Karpas-422 (cell line): ENCODE measurements around the gene KRT82. TPM values are rescaled to one million over a fixed set of nuclear protein-coding genes. Genes with fewer than 3 reads are reported as not detected.
A peak's percentile ranks its signal among the peaks of the same experiment; 100 is the strongest.

Source experiments
- DNase-seq: peaks from one replicate; pipeline ENCODE4 v3.0.0-alpha.2; 2015
- H2AFZ ChIP-seq: fragments of 200-600 bp; sonication (generic); 2 replicates; pipeline ENCODE4 v1.6.1; 2014; ENCODE audit warnings: antibody characterized with exemption, low read length, mixed read lengths
- H3K27ac ChIP-seq: fragments of 200-600 bp; sonication (generic); 2 replicates; pipeline ENCODE4 v1.5.1; 2014; ENCODE audit warnings: mild to moderate bottlenecking, low read length, moderate library complexity
- H3K27me3 ChIP-seq: fragments of 200-600 bp; sonication (generic); 2 replicates; pipeline ENCODE4 v1.6.1; 2014; ENCODE audit warnings: low read length, mixed read lengths
- H3K36me3 ChIP-seq: fragments of 200-600 bp; sonication (generic); 2 replicates; pipeline ENCODE4 v1.6.1; 2014; ENCODE audit warnings: low read length, mixed read lengths; ENCODE audit not compliant: insufficient read depth
- H3K4me1 ChIP-seq: fragments of 200-600 bp; sonication (generic); 2 replicates; pipeline ENCODE4 v1.6.1; 2014; ENCODE audit warnings: mild to moderate bottlenecking, low read length, mixed read lengths
- H3K4me2 ChIP-seq: fragments of 200-600 bp; sonication (generic); 2 replicates; pipeline ENCODE4 v1.6.1; 2014; ENCODE audit warnings: low read length, low read depth, mild to moderate bottlenecking; ENCODE audit not compliant: poor library complexity, severe bottlenecking
- H3K4me3 ChIP-seq: fragments of 200-600 bp; sonication (generic); 2 replicates; pipeline ENCODE4 v1.5.1; 2014; ENCODE audit warnings: mild to moderate bottlenecking, antibody characterized with exemption, low read length, mixed read lengths
- H3K79me2 ChIP-seq: fragments of 200-600 bp; sonication (generic); 2 replicates; pipeline ENCODE4 v1.6.1; 2014; ENCODE audit warnings: mild to moderate bottlenecking, low read length, mixed read lengths
- H3K9ac ChIP-seq: fragments of 200-600 bp; sonication (generic); 2 replicates; pipeline ENCODE4 v1.6.0; 2014; ENCODE audit warnings: low read length
- H3K9me2 ChIP-seq: fragments of 200-600 bp; sonication (generic), shearing (Covaris generic); replicated peaks from 2 replicates; pipeline ENCODE4 v1.6.0; 2014; ENCODE audit warnings: mild to moderate bottlenecking, low read length, moderate library complexity; ENCODE audit not compliant: insufficient read depth
- H3K9me3 ChIP-seq: fragments of 300-700, 200-600 bp; sonication (generic); 2 replicates; pipeline ENCODE4 v1.6.1; 2014; ENCODE audit warnings: low read length, mixed read lengths
- H4K20me1 ChIP-seq: fragments of 200-600 bp; sonication (generic); 2 replicates; pipeline ENCODE4 v1.6.1; 2014; ENCODE audit warnings: mild to moderate bottlenecking, antibody characterized with exemption, low read length, low read depth; ENCODE audit not compliant: insufficient read depth
- total RNA-seq: library from RNA; depleted of rRNA; stranded (reverse); fragments of >200 nt; shearing (Covaris generic); gene quantifications from 2 replicates; pipeline ENCODE4 v1.2.3, GENCODE V29; 2014; ENCODE audit warnings: low replicate concordance

Gene KRT82
- total RNA-seq, 1 experiment from 2014 or later: not detected

DNA sequence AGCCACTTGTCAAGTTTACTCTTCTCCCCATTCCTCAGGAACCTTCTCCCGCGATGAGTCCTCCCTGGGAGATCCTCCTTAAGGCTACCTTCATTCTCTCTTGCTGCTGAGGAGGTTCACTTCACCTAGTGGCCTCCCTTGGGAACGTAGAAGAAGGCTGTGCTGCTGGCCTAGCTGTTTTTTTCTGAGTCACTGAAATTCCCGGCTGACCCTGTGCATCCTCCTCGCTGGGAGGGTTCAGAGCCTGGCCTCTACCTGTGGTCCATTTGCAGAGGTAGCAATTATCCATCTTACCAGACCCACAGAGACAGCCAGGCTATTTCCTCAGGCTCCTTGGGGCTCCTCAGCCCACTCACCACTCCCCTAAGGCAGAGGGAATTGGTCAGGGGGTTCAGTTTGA lies 4.6 kb downstream of the KRT82 start:
- Histone ChIP-seq H3K27me3 (no peaks in the 10 kb centered on the region), H2AFZ (no peak overlapping the region), H3K27ac (no peak overlapping the region), H3K4me2 (no peak overlapping the region), H4K20me1 (no peaks in the 10 kb centered on the region), H3K9me2 (no peaks in the 10 kb centered on the region), H3K79me2 (no peaks in the 10 kb centered on the region), H3K4me1 (no peaks in the 10 kb centered on the region), H3K9ac (no peak overlapping the region), H3K4me3 (no peak overlapping the region), H3K9me3 (no peaks in the 10 kb centered on the region), H3K36me3 (no peaks in the 10 kb centered on the region)
- no peak for DNase-seq

DNA sequence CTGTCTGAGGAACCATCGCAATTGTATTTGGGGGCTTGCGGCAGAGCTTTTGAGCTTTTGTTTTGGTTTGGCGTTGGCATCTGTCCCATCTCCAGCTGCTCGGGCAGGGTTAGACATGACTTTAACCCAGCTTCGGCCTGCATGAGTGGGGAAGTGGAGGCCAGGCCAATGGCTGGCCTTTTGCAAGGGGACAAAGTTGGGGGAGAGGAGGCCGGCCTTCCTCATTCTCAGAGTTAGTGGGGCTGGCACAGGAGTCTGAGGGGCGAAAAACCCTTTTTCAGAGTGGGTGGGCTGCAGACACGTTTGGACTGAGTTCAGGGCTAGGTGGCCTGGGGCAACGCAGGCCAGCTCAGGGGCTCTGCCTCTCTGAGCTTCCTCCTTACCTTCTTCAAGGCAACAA lies 5.2 kb downstream of the KRT82 start:
- H3K4me3 ChIP-seq: no peak overlapping the region
- no peak overlapping the region for H3K9ac ChIP-seq
- H3K27ac ChIP-seq: no peak overlapping the region
- H4K20me1 ChIP-seq: no peaks in the 10 kb centered on the region
- H3K9me2 ChIP-seq: no peaks in the 10 kb centered on the region
- no peaks in the 10 kb centered on the region for H3K36me3 ChIP-seq
- no peaks in the 10 kb centered on the region for H3K4me1 ChIP-seq
- no peaks in the 10 kb centered on the region for H3K79me2 ChIP-seq
- H3K4me2 ChIP-seq: no peak overlapping the region
- no peak for DNase-seq
- H2AFZ ChIP-seq: no peak overlapping the region
- no peaks in the 10 kb centered on the region for H3K27me3 ChIP-seq
- no peaks in the 10 kb centered on the region for H3K9me3 ChIP-seq

DNA sequence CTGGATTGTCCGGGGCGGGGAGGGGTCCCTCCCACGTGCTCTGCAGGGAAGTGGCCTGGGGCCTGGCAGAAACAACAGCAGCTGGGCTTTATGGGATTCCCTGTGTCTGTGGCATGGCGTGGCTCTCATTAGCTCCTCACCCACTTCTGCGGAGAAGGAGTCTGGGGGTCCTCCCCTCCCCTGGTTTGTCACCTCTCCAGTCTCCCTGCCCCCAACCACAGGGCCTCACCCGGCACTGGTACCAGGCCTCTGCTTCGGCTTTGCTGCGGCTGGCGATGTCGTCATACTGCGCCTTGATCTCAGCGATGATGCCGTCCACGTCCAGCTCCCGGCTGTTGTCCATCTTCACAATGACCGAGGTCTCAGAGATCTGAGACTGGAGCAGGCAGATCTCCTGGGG lies 6.4 kb downstream of the KRT82 start:
- no peak overlapping the region for H2AFZ ChIP-seq
- H3K9me2 ChIP-seq: no peaks in the 10 kb centered on the region
- no peaks in the 10 kb centered on the region for H3K27me3 ChIP-seq
- H3K36me3 ChIP-seq: no peaks in the 10 kb centered on the region
- H3K4me1 ChIP-seq: no peaks in the 10 kb centered on the region
- no peaks in the 10 kb centered on the region for H3K9me3 ChIP-seq
- no peaks in the 10 kb centered on the region for H3K79me2 ChIP-seq
- no peak overlapping the region for H3K4me3 ChIP-seq
- no peak overlapping the region for H3K9ac ChIP-seq
- H4K20me1 ChIP-seq: no peaks in the 10 kb centered on the region
- H3K27ac ChIP-seq: no peak overlapping the region
- DNase-seq: no peak
- no peak overlapping the region for H3K4me2 ChIP-seq

DNA sequence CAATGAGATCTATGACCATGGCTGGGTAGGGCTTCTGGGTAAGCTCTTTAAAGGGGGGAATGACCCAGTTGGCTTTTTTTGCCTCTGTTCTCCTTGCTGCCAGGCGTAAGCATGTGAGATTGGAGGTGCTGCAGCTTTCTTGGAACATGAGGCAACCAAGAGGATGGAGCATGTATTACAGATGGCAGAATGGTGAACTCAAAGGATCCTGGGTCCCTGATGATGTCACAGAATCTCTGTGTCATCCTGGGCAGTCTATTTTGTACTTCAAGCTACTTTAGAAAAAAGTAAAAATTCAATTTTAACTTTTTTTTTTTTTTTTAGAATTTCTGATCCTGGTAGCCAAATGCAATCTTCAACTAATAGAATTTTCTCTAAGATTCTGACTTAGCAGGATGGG lies 8.0 kb downstream of the KRT82 start:
- DNase-seq: no peak
- Histone ChIP-seq H3K4me3 (no peak overlapping the region), H3K79me2 (no peaks in the 10 kb centered on the region), H3K27me3 (no peaks in the 10 kb centered on the region), H3K9ac (no peak overlapping the region), H3K27ac (no peak overlapping the region), H3K9me3 (no peaks in the 10 kb centered on the region), H3K4me2 (no peak overlapping the region), H3K9me2 (no peaks in the 10 kb centered on the region), H3K4me1 (peaks cover 10% of the 10 kb centered on the region), H4K20me1 (no peaks in the 10 kb centered on the region), H3K36me3 (no peaks in the 10 kb centered on the region), H2AFZ (no peak overlapping the region)

DNA sequence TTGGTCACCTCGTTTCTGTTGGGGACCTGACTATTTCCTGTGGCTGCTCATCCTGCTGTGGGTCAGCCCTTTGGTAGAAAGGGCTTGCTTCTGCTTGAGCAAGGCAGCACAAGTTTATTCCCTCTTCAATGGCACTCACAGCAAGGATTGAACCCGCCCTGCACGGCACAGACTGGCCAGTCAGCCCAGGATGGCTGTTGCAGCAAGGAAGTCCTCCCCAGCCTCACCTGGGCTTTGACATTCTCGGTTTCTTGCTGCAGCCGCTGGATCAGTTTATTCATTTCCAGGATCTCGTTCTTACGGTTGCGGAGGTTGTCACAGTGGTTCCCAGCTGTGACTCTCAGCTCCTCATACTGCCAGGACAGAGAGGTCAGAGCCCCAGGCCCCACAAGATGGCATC lies 9.5 kb downstream of the KRT82 start:
- no peaks in the 10 kb centered on the region for H3K27me3 ChIP-seq
- H3K79me2 ChIP-seq: no peaks in the 10 kb centered on the region
- H3K9me2 ChIP-seq: no peaks in the 10 kb centered on the region
- H3K9ac ChIP-seq: no peak overlapping the region
- H3K27ac ChIP-seq: no peak overlapping the region
- no peak overlapping the region for H3K4me3 ChIP-seq
- no peaks in the 10 kb centered on the region for H3K9me3 ChIP-seq
- H3K4me2 ChIP-seq: no peak overlapping the region
- no peaks in the 10 kb centered on the region for H4K20me1 ChIP-seq
- no peaks in the 10 kb centered on the region for H3K36me3 ChIP-seq
- DNase-seq: no peak
- peaks cover 16% of the 10 kb centered on the region for H3K4me1 ChIP-seq
- H2AFZ ChIP-seq: no peak overlapping the region

DNA sequence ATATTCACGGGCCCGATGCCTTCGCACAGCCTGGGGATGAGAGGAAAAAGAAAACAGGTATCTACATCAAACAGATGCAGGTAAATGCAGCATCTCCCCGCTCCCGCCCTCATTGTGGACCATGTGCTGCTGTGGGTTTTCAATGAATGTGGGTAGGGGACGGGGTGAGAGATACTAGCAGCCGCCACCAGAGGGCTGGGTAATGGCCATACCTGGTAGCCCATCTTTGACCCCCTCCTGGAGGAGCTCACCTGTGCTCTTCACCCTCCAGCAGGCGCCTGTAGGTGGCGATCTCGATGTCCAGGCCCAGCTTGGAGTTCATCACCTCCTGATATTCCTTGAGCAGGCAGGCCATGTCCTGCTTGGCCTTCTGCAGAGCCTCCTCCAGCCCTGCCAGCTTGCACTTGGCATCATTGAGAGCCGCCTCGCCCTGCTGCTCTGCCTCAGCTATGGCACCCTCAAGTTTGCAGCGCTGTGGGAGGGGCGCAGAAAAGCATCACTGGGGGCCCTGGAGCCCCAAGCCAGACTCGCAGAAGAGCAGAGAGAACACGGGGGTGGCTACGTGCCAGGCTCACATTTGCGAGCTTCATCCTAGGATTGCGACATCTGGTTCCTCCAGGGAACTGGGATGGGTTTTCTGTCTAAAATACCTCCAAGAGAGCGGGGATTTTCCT lies 10.2 kb downstream of the KRT82 start:
- no peaks in the 10 kb centered on the region for H3K36me3 ChIP-seq
- H3K27ac ChIP-seq: no peak overlapping the region
- no peak overlapping the region for H3K9ac ChIP-seq
- H3K4me2 ChIP-seq: no peak overlapping the region
- H2AFZ ChIP-seq: no peak overlapping the region
- no peak overlapping the region for H3K4me3 ChIP-seq
- no peaks in the 10 kb centered on the region for H3K9me2 ChIP-seq
- H4K20me1 ChIP-seq: no peaks in the 10 kb centered on the region
- H3K9me3 ChIP-seq: no peaks in the 10 kb centered on the region
- H3K79me2 ChIP-seq: no peaks in the 10 kb centered on the region
- peaks cover 23% of the 10 kb centered on the region for H3K4me1 ChIP-seq
- DNase-seq: peak; percentile 67
- H3K27me3 ChIP-seq: no peaks in the 10 kb centered on the region

DNA sequence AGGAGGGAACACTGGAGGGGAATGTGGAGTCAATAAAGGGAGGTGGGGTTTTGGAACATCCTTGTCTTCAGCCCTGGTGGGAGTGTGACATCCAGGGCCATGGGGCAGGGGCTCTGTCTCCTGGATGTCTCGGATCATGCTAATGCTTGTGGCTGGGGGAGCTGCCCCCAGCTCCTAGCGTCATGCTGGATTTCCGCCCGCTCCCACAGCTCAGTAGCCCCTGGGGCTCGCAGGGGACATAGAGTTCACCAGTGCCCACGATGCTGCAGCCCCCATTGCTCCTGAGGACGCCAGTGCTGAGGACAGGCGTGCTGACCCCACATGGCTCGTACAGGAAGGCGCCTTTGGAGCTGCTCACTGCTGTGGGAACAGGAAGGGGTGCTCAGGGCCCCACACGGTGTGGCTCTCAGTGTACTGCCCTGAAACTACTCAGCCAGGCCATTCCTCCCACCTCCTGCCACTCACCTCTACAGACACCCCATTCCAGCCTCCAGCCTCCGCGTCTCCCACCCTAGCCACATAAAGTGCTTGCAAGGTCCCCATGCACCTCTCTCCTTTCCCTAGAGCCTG lies 11.2 kb downstream of the KRT82 start:
- Histone ChIP-seq H3K79me2 (no peaks in the 10 kb centered on the region), H3K36me3 (no peaks in the 10 kb centered on the region), H3K9ac (no peak overlapping the region), H4K20me1 (no peaks in the 10 kb centered on the region), H3K27me3 (no peaks in the 10 kb centered on the region), H3K9me2 (no peaks in the 10 kb centered on the region), H3K4me2 (no peak overlapping the region), H3K4me1 (peaks cover 23% of the 10 kb centered on the region), H2AFZ (no peak overlapping the region), H3K9me3 (no peaks in the 10 kb centered on the region), H3K27ac (no peak overlapping the region), H3K4me3 (no peak overlapping the region)
- no peak for DNase-seq

DNA sequence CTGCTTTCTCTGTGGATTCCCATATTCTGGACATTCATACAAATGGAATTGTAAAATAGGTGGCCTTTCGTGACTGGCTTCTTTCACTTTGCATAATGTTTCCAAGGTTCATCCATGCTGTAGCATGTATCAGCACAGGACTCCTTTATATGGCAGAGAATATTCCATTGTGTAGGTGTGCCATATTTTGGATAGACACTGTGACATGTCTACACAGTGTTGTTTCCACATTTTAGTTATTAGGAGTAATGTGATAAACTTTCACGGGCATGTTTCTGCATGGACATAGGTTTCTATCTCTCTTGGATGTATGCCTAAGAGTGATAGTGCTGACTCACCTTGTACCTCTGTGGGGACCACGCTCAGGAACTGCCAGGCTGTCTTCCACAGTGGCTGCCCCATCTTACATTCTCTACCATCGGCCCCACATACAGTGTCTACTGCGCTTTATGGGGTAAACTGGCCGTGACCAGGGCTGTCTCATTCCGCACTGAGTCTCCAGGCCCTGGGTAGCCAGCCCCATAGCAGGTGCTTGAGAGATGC lies 13.6 kb downstream of the KRT82 start:
- Histone ChIP-seq H3K9me2 (no peaks in the 10 kb centered on the region), H3K27ac (no peak overlapping the region), H3K4me1 (peaks cover 23% of the 10 kb centered on the region), H3K9ac (no peak overlapping the region), H3K36me3 (no peaks in the 10 kb centered on the region), H3K4me2 (no peak overlapping the region), H3K79me2 (no peaks in the 10 kb centered on the region), H3K27me3 (no peaks in the 10 kb centered on the region), H3K9me3 (no peaks in the 10 kb centered on the region), H3K4me3 (no peak overlapping the region), H4K20me1 (no peaks in the 10 kb centered on the region), H2AFZ (no peak overlapping the region)
- DNase-seq: no peak
